ENCODE results near the gene CDC42BPB.

Gene CDC42BPB

DNA sequence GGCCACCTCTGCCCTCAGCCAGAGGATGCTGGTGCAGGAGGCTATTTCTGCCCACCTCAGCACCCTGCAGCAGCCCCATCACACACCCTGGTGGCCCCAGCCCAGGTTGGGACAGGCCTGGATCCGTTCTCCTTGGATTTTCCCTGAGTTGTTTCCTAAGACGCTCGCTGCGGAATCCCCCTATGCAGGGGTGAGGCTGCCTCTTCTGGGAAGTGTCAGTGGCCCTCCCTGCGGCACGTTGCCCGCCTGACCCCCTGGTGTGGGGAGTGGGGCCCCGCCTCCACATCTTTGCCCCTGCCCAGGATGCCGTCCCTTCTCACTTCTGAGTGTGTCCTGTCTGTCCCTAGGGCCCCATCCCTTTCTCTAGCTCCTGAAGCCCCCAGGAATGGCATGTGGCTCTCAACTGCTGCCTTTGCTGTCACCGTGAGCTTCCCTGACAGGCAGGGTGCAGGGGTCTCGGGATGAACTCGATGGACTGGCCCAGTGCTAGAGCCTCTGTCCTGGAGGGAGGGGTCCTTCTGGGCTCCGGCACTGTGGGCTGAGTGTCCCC lies 36.6 kb upstream of the CDC42BPB start:
- DNase-seq = no peak

- DNase-seq = no peak
Observed at GRCh38 chr14:103091883-103092222, 34.5 kb upstream of the CDC42BPB start.

DNA sequence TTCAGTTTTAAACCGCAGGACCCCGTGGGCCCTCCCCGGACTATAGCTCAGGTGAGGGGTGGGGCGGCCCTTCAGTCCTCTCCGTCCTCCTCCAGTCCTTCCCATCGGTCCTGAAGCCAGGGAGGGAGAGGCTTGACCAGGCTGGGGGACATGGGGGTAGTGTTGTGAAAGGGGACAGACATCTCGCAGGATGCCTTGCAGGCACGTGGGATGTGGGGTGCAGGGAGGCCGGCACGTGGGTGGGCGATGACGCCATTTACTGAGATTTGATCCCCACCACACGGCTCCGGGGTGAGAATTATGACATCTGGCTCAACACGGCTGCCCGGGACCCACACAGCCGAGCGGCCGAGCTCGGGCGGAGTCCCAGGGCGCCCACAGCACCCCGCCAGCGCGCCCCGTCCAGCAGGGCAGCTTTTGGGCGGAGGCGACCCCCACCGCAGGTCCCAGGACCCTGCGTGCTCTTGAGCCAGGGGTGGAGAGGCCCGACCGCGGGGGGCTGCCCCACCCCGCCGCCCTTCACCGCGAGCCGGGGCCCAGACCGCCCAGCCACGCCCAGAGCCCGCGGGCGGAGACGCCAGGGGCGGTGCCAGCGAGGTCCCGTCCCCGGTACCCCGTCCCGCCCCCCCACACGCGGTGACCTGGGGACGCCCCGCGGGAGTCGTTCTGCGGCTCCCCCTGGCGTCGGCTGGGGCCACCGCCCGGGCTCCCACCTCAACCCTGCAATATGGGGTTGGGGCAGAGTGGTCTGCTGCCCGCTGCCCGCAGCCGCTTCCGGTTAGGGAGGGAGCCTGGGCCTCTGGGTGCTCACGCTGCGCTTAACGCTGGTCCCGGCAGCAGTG lies 33.9 kb upstream of the CDC42BPB start:
- peak; percentile 81 for DNase-seq

DNA sequence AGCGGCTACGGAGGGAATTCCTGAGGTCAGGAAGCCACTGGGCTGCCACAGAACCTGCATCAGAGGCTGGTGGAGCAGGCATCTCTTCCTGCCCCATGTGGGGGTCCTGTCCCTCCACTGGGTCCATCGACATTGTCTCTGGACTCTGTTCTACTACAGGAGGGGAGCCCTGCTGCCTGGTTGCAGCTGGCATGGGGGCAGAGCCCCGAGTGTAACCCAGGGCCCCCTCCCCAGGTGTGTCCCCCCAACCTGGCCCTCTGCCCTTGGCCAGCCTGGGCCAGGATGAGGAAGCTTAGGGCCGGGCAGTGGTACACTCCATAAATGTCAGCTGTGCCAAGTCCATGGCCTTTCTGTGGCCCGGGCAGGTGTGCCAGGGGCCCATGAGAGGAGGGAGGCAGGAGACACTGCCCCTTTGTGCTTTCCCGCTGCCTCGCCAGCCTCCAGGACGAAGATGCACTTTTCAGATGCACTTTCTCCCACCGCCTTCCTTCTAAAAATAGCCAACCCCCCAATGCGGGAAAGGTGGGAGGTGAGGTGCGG lies 33.2 kb upstream of the CDC42BPB start:
- no peak for DNase-seq

- no peak for DNase-seq
Observed at GRCh38 chr14:103089386-103090335, 32.3 kb upstream of the CDC42BPB start.

GRCh38 chr14:103088921-103089320 lies 31.6 kb upstream of the CDC42BPB start:
- DNase-seq = no peak

DNA sequence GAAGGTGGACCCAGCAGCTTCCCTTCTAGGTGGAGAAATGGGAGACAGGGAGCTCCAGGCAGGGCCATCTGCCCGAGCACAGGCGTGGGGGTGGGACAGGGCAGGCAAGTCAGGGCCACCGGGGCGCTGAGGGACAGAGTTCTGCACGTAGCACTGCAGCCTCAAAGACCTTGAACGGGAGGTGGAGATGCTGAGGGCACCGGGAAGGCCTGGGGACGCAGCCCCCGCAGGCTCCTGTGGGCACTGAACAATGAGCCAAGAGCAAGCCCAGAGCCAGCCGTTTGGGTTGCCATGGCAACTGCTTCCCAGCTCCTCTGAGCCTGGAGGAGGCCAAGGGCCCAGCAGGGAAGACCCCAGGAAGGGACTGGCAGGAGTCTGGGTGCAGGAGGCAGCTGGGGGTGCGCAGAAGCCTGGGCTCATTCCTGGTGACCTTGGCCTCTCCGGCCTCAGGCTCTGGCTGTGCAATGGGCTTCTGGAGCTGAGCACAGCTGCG lies 30.0 kb upstream of the CDC42BPB start:
- no peak for DNase-seq

DNA sequence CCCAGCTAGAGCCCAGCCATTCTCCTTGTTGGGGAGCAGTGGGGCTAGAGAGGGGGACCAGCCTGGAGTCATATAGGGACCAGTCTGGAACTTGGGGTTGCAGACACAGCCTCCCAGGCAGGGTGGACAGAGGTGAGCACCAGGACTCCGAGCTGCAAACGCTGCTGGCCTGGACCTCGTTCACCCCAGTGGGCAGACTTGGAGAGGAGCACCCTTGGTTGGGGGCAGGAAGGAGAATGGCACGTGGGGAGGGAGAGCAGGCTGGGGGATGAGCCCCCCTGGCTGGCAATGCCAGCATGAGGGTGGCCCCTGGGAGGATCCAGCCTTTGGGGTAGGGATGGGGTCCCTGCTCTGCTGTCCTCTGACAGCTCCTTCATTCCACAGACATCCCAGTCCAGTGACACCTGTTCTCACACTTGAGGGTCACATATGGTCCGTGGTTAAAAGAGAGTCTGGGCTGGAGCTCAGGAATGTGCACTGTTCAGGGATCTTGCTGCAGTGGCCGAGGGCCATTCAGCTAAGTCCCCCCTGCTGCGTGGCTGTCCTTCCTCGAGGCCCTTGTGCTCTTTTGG lies 29.5 kb upstream of the CDC42BPB start:
- no peak for DNase-seq

- no peak for DNase-seq
Observed at GRCh38 chr14:103085106-103086091, 28.1 kb upstream of the CDC42BPB start.

DNA sequence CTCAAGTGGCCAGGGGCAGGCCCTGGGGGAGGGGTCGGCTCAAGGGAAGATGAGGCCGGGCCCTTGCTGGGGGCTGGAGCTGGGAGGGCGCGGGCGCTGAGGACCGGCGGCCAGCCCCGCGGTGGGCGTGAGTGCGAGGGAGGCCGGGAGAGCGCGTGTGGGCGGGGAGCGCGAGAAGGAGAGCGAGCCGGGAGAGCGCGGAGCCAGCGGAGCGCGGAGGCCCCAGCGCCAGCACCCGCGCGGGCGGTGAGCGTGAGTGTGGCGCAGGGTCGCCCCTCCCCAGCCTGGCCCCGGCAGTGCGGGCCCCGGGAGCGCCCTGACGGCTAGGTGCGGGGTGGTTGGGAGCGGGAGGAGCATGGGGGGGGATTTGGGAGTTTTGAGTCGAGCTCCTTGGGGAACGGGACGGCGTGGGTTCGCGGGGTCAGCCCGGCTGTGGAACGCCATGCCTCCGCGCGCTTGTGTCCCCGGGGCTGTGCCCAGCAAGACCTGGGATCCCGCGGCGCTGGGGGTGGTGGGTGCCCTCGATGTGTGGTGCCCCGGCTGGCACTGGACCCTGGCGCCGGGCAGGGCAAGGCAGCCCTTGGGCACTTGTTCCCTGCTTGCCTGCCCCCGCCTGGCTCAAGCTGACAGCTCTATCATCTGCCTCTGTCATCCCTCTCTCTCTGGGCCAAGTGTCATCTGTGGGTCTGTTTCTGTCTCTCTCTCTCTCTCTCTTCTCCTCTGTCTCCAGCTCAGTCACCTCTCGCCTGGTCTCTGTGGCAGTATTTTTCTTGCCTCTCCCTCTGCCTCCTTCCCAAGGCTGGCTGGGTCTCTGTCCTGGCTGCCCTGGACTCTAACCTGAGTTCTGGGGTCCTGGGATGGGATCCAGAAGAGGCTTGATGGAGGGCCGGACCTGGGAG lies 26.9 kb upstream of the CDC42BPB start, which contains the start of gene LBHD2:
Gene LBHD2 (plus strand): TSS at position 190 of the 899 bp plus-strand sequence. CDS start 1,803 bp downstream, outside the sequence.
- no peak for DNase-seq

- DNase-seq = no peak
Observed at GRCh38 chr14:103081951-103082350, 24.6 kb upstream of the CDC42BPB start.

DNA sequence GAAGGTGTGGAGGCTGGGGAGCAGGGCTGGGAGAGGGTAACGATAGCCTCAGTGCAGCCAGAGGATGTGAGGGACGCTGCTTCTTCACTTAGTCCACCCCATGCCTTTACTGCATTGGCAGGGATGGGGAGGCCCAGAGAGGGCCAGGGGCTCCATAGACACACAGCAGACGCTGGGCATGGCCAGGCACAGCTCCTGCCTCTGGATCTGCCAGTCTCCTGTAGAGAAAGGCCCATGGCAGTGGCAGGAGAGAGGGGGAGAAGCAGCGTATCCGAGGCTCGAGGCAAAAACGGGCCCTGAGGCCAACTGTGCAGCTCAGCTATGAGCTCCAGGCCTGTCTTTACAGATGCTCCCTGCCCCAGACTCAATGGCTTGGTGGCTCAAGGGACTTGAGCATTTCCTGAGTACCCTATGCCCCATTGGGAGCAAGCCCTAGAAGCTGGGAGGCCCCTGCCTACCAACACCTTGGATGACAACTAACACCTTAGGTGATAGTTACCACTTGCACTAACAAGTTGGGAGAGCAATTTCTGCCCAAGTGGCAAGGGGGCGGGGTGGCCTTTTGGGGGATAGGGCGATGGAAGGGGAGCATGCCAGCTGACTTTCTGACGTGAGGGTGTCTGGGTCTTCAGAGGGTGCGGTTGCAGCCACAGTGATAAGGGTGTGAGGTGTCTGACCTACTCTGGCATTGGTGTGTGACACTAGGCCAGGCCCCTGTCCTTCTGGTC lies 21.7 kb upstream of the CDC42BPB start:
- no peak for DNase-seq

DNA sequence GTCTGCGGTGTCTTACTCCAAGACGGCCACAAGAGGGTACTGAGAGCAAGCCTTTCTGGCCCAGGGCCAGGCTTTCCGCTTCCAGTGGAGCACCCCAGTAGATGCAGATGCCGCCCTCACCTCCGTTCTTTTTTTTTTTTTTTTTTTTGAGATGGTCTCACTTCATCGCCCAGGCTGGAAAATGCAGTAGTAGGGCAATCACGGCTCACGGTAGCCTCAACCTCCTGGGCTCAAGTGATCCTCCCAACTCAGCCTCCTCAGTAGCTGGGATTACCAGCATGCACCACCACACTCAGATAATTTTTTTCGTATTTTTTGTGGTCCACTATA lies 21.0 kb upstream of the CDC42BPB start:
- DNase-seq = peak; percentile 89

DNA sequence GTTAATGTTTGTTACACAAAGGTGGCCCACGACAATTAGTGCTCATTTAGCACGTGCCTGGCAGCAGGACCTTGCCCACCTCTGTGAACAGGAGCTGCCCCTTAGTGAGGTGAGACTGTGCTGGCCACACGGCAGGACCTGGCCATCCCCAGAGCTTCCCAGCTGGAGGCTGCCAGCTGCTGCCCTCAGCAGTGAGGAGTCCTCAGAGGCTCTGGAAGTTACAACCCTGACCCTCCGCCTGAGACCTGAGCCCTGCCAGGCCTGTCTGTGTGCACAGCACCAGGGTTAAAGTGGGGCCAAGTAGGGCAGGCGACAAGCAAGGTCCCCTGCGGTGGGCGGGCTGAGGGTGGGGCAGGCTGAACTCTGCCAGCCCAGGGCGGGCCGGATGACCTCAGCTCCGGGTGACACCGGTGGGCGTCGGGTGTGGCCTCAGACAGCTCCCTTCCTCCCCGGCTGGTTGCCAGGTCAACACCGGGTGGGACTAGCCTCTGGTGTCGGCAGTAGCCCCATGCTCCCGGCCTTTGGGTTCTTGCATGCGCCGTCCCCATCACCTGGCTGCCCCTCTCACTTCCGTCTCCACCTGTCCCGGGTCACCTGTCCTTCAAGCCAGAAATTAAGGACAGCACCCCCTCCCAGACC lies 17.5 kb upstream of the CDC42BPB start:
- no peak for DNase-seq

GRCh38 chr14:103073876-103074728 lies 16.8 kb upstream of the CDC42BPB start:
- no peak for DNase-seq

- no peak for DNase-seq
Observed at GRCh38 chr14:103073367-103073875, 16.1 kb upstream of the CDC42BPB start.

DNA sequence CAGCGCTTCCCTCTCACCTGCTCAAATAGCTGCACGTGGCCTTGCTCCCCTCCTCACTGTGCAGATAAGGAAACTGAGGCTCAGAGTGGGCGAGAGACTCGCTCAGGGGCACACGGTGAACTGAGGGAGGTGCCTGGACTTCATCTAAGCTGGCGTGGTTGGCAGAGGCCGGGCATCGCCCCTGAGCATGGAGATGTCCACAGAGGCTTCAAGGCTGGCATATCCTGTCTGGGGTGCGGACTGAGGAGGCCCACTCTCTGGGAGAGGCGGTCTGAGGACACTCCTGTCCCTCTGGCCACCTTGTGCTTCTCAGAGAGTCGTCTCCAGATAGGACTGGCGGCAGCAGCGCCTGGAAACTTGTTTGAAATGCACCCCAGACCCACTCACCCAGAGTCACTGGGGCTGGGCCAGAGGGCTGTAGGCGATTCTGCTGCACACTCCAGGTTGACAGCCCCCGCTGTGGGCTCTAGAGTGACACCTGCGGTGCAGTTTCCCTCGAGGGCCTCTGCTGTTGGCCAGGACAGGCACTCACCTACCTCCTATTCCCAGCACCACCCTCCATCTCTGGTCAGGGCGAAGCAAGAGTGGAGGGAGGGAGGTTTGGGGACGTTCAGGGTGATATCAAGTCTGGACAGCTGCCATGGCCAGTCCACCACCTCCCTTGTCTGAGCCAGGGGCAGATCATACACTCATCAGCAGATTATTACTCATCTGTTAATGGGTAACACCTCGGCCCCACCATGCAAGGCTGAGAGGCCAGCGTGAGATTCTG lies 15.4 kb upstream of the CDC42BPB start:
- peak; percentile 30 for DNase-seq

Measured in RPMI8226 (cell line).